GM11168 (cell line): ENCODE data around the gene KREMEN2.

Source experiments
- in situ Hi-C: fragments of 300-500 bp; cut with MboI; formaldehyde crosslinking; loops from one replicate; pipeline ENCODE4 v1.12.0; 2022; ENCODE audit warnings: low sequenced_read_pairs; ENCODE audit not compliant: unreplicated experiment

Gene KREMEN2

GRCh38 chr16:2974319-2975056 is 10.4 kb downstream of the KREMEN2 start:
- in situ Hi-C loops: no loop called here

GRCh38 chr16:2975161-2975795 is 11.2 kb downstream of the KREMEN2 start:
- in situ Hi-C loops: no loop called here

GRCh38 chr16:2976201-2976600 is 12.1 kb downstream of the KREMEN2 start:
- in situ Hi-C loops: no loop called here

GRCh38 chr16:2976673-2977072 is 12.6 kb downstream of the KREMEN2 start:
- in situ Hi-C loops: no loop called here

DNA sequence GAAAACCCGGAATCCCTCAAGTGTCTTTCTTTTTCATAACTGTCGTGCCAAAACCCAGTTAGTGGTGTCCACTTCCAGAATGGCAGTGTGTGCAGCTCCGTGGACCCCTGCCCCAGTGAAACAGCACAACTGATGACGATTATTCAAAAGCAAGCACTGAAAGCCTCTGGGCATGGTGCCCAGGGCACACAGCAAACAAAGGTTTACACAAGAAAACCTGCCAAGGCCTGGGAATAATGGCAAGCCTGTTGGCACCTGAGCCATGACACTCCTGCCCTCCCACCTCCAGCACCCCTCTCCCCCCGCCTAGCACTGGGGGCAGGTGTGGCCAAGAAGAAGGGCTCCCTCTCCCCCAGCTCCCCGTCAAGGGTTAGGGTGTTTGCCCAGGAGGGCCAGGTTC is 13.4 kb downstream of the KREMEN2 start:
- in situ Hi-C loops: no loop called here

GRCh38 chr16:2979669-2980226 is 15.7 kb downstream of the KREMEN2 start:
- in situ Hi-C loops: no loop called here

DNA sequence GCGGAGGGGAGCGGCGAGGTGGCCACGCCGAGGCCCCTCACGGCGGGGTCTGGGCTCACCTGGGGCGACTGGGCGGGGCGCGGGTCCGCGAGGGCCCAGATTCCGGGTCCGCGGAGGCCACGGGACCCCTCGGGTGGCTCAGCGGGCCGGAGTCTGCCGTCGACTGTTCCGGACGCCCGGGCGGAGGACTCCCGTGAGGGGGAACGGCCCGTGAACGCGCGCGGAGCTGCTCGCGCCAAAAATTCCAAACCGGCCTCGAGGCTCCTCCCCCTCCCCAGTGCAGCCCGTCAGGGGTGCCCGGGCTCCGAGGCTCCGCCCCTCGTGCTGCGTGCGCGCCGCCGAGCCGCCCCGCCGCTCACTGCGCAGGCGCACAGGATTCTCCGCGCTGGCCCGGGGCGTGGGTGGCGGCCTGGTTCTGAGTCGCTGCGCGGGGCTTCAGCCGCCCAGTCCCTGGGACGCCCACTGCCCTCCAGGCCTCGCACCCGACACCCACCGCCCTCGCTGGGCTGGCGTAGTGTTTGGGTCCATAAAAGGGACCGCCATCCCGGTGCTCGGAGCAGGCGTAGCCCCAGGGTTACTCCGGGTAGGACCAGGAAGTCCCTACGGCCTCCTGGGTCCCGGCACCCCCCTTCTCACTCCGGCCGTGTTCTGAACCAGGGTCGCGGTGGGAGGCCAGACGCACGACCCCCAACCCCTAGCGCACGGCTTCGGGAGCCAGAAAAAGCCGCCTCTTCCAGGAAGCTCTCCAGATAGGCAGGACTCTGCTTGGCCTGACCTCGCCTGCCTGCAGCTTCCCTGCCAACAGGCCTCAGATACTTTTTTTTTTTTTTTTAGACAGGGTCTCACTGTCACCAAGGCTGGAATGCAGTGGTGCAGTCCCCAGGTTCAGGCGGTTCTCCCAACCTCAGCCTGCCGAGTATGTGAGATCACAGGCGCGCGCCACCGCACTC is 16.4 kb downstream of the KREMEN2 start, which contains the start of gene PKMYT1:
Gene PKMYT1, minus strand, starts transcription at position 220 of the 950 bp plus-strand sequence. CDS start 789 bp downstream, outside the sequence.
- in situ Hi-C loops: no loop called here

DNA sequence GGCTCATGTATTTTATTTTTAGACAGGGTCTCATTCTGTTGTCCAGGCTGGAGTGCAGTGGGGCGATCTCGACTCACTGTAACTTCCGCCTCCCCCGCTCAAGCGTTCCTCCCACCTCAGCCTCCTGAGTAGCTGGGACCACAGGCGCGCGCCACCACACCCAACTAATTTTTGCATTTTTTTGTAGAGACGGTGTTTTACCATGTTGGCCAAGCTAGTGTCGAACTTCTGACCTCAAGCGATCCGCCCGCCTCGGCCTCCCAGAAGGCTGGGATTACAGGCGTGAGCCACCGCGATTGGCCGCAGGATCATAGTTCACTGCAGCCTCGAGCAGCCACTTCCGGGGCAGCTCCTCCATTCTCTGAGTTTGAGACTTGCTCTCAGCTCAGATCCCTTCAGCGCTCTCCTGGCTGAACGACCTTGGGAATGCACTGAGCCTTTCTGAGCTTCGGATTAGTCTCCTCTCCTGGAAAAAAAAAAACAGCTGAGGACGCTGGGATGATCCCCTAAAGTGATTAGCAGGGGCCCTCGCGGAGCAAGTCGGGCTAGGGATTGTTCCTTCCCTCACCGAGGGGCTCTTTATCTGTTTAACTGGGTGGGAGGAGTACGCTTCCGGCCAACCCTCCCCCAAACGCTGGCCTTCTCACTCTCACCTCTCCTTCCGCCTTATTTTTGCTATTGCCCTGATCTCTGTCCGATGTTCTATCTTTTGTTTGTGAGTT is 17.3 kb downstream of the KREMEN2 start:
- in situ Hi-C loops: no loop called here

DNA sequence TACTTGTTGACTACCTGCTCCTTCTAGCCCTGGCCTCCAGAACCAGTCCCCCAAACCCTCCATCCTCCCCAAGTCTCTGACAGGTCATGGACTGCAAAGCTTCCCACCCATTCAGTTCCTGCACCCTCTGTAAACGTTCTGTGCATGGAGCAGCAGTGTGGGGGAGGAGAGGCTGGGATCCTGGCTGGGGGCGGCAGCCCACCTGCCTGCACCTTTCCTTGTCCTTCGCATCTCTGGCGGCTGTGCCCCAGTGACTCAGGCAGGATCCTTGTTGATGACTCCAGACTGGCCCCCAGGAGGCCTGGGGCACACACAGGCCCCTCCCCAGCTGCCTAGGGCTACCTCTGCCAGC is 17.8 kb downstream of the KREMEN2 start:
- in situ Hi-C loops: no loop called here

- in situ Hi-C loops: no loop called here
Measured at GRCh38 chr16:2982402-2982801, 18.3 kb downstream of the KREMEN2 start.

DNA sequence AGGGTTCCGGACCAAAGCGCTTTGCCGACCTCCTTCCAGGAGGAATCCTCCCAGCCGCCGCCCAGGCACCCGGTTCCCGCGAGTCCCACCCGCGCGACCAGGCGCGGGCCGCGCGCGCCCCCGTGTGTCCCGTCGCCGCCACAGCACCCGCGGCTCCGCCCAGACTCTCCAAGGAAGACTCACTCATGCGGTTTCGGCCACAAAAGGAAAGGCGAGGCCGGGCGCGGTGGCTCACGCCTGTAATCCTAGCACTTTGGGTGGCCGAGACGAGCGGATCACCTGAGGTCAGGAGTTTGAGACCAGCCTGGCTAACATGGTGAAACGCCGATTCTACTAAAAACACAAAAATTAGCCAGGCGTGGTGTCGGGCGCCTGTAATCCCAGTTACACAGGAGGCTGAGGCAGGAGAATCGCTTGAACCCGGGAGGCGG is 19.6 kb downstream of the KREMEN2 start:
- in situ Hi-C loops: no loop called here

GRCh38 chr16:2985462-2985861 is 21.4 kb downstream of the KREMEN2 start:
- in situ Hi-C loops: no loop called here

GRCh38 chr16:2985893-2986355 is 21.8 kb downstream of the KREMEN2 start:
- in situ Hi-C loops: no loop called here

DNA sequence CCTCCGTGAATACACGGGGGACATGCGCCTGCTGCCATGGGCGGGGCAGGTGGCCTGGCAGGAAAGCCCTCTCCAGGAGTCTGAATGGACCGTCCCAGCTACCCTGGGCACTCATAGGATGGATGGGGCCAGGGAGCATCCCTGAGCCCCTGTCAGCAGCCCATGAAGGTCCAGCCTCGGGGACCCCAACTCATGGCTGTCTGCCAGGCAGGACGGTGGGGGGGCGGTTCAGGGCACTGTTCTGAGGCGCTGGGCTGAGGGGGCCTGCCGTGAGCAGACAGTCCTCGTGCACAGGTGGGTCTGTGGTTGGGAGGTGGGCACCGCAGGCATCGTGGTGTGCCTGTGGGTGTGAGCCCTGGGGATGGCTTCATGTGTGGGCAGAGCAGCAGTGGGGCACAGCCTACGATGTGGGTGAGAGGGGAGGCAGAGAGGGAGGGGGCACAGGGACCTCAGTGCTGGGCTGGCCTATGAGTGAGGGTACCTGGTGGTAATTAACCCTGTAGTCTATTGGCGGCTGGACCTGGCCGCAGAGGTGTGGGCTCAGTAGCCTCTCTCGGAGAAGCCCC is 22.6 kb downstream of the KREMEN2 start:
- in situ Hi-C loops: no loop called here

DNA sequence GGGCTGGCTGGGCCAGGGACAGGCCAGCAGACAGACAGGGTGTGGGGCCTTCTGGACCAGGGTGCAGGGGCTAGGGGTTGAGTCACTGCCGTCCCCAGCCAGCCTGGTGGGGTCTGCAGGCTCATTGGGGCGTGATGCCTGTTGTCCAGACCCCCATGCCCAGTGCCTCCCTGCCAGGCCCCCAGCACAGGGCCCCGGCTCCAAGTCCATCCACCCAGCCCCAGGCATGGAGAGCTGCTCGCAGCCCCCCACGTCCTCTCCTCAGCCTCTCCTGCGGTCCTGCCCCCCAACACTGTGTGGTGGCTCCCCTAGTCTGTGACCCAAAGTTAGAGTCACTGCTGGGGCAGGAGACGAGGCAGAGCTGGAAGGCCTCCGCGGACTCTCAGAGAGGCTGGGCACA is 23.2 kb downstream of the KREMEN2 start:
- in situ Hi-C loops: no loop called here

DNA sequence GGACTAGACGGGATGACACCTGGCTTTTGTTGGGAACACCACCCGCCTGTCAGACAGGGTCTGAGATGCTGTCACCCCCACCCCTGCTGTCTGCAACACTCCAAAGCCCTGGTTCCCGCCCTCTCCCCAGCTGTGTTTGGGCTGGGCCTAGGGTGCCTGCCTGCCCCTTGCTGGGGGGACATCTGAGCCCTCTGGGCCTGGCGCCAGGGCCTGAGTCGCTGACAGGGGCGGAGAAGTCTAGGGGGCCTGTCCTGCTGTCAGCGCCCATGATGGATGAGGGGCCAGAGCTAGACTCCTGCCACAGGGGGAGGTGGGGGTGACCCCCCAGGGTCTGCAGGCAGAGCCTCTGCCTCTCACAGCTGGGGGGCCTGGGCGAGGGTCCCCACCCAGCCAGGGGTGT is 23.8 kb downstream of the KREMEN2 start:
- in situ Hi-C loops: no loop called here

- in situ Hi-C loops: no loop called here
Measured at GRCh38 chr16:2988590-2989099, 24.6 kb downstream of the KREMEN2 start.

DNA sequence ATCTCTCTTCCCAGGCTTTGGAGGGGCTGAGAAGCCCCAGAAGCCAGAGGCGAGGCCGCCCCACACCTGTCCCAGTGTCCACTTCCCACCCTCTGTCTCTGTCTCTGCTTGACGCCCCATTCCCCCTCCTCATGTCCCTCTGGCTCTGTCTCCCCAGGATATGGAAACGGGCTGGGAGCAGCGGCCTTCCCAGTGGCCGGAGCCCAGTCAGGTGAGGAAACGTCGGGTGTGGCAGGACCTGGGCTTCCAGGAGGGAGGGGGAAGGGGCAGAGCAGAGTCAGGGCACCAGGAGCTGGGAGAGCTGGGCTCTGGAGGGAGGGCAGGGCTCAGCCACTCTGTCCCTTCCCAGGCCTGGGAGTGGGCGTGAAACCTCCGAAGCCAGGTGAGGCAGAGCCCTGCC is 26.8 kb downstream of the KREMEN2 start:
- in situ Hi-C loops: no loop called here

- in situ Hi-C loops: no loop called here
Measured at GRCh38 chr16:2991566-2992261, 27.6 kb downstream of the KREMEN2 start.
